Sigmoid colon (tissue), 4 donors: ENCODE data around the gene CDH20.

Experiments
- EP300 ChIP-seq, 4 donors: sonication (generic); formaldehyde crosslinking; IDR thresholded peaks; one replicate each; pipeline ENCODE4 v1.6.1; 2017; ENCODE audit warnings: antibody characterized with exemption in 4 of 4
- POLR2A ChIP-seq, 2 donors: fragments of 450-650 bp; IDR thresholded peaks; one replicate each; pipeline ENCODE4 v1.6.1; 2016; ENCODE audit warnings: antibody characterized with exemption in 2 of 2, mild to moderate bottlenecking in 2 of 2, moderate library complexity in 2 of 2
- POLR2AphosphoS5 ChIP-seq, 4 donors: sonication (generic); formaldehyde crosslinking; IDR thresholded peaks; one replicate each; pipeline ENCODE4 v1.6.1; 2017; ENCODE audit warnings: antibody characterized with exemption in 4 of 4
- TF ChIP-seq, protein P1 (sequence below), 4 experiments: fragments of 450-650 bp in 3 of 4; fragments of 200-600 bp in 1 of 4; IDR thresholded peaks; one replicate each; pipeline ENCODE4 v1.5.1; 2016 to 2019; ENCODE audit warnings: antibody characterized with exemption in 4 of 4, mild to moderate bottlenecking in 3 of 4, moderate library complexity in 2 of 4

DNA sequence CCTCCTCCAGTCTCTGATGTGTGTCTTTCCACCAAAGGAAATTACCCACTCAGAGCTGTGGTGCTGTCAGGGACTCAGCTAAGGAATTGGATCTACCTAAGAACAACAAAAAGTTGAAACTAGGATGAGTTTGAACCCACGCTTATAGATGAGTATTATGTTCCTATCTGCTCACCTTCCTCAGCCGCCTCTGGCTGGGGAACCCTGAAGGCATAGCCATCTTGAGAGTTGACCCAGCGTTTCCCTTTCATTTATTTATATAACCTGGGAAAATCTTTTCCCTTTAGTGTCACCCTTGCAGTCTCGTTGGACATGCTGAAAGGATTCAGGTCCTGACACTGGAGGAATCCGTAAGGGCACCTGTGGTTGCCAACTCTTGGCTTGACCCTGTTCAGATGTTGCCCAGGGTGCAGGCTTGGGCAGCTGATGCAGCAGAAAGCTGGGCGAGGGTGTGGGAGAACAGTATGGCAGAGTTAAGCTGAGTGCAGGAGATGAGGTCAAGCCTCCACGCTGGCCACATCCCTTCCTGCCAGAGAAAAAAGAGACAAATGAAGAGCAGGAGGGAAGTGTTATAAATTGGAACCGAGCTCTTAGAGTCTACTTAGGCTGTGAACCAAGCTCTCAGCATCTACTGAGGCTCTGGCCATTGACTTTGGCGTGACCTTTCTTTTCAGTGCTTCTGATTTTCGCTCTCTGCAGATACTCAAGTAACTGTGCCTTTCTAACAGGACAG, 1.9 kb downstream of the CDH20 start:
- TF ChIP-seq, protein P1, sequence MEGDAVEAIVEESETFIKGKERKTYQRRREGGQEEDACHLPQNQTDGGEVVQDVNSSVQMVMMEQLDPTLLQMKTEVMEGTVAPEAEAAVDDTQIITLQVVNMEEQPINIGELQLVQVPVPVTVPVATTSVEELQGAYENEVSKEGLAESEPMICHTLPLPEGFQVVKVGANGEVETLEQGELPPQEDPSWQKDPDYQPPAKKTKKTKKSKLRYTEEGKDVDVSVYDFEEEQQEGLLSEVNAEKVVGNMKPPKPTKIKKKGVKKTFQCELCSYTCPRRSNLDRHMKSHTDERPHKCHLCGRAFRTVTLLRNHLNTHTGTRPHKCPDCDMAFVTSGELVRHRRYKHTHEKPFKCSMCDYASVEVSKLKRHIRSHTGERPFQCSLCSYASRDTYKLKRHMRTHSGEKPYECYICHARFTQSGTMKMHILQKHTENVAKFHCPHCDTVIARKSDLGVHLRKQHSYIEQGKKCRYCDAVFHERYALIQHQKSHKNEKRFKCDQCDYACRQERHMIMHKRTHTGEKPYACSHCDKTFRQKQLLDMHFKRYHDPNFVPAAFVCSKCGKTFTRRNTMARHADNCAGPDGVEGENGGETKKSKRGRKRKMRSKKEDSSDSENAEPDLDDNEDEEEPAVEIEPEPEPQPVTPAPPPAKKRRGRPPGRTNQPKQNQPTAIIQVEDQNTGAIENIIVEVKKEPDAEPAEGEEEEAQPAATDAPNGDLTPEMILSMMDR (IDR thresholded peaks at IDR 0.05) = no peak
- TF ChIP-seq POLR2A (IDR thresholded peaks at IDR 0.05) = no peak
- no peak for TF ChIP-seq EP300 (IDR thresholded peaks at IDR 0.05)
- TF ChIP-seq POLR2AphosphoS5 (IDR thresholded peaks at IDR 0.05) = no peak
